HFFc6 (cell line): ENCODE data around the gene GABBR2. TPM values are rescaled to one million over a fixed set of nuclear protein-coding genes. Genes with fewer than 3 reads are reported as not detected.
"Not testable (repeated sequence)": the region's sequence is repeated elsewhere in the genome, so short reads cannot be mapped to it uniquely, and the experiment has no call there.

ENCODE experiments used
- DNase-seq: peaks from one replicate; pipeline ENCODE4 v3.0.0-alpha.2; 2018
- H3K27ac Mint-ChIP-seq: 2 replicates; pipeline ENCODE4 v1.8.0; 2020; ENCODE audit warnings: mild to moderate bottlenecking, mixed read lengths
- H3K27me3 Mint-ChIP-seq: 2 replicates; pipeline ENCODE4 v1.8.0; 2021; ENCODE audit warnings: mild to moderate bottlenecking, moderate library complexity, mixed read lengths; ENCODE audit not compliant: insufficient read depth
- H3K36me3 Mint-ChIP-seq: 2 replicates; pipeline ENCODE4 v1.8.0; 2021; ENCODE audit warnings: low read depth, mixed read lengths
- H3K4me1 Mint-ChIP-seq: 2 replicates; pipeline ENCODE4 v1.8.0; 2020; ENCODE audit warnings: low read depth, mixed read lengths
- H3K4me3 Mint-ChIP-seq: 2 replicates; pipeline ENCODE4 v1.8.0; 2020; ENCODE audit warnings: mild to moderate bottlenecking, moderate library complexity, mixed read lengths
- H3K9me3 Mint-ChIP-seq: 2 replicates; pipeline ENCODE4 v1.8.0; 2020; ENCODE audit warnings: mild to moderate bottlenecking, mixed read lengths
- total RNA-seq, 6 experiments: library from RNA; stranded (reverse); fragmentation: NEBNext Ultra II Directional; extraction: Animal tissue kit (Norgen Biotek cat#: 25700); gene quantifications; 2 replicates in 1 of 6; 3 replicates in 5 of 6; pipeline ENCODE4 v1.2.3, GENCODE V29; 2021
- TF ChIP-seq, protein P1 (sequence below): fragments of 200-600 bp; sonication (generic); IDR thresholded peaks from 2 replicates; pipeline ENCODE4 v1.5.0; 2021; ENCODE audit warnings: antibody characterized with exemption, mild to moderate bottlenecking

The GABBR2 gene
- total RNA-seq, 6 experiments from 2014 or later = 3.1 to 9.3 (median 7.6) TPM

DNA sequence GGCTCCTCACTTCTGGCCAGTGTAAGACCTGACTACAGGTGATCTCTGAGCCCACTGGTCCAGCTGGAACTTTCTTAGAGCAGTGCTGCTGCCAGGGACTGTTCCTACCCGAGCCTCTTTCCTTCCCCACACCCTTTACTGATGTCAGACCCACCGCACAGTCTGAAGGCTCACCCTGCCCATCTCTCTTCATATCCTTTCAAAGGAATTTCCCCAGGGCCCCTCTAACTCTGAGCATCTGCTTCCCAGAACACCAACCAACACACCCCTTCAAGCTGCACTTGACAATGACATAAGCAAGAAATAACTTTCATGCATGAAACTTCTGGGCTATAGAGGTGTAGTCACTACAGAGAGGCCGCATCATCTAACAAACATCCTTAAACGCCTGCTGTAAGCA lies 119.6 kb downstream of the GABBR2 start:
- no peak overlapping the region for H3K27ac Mint-ChIP-seq
- no peaks in the 10 kb centered on the region for H3K36me3 Mint-ChIP-seq
- TF ChIP-seq, protein P1, sequence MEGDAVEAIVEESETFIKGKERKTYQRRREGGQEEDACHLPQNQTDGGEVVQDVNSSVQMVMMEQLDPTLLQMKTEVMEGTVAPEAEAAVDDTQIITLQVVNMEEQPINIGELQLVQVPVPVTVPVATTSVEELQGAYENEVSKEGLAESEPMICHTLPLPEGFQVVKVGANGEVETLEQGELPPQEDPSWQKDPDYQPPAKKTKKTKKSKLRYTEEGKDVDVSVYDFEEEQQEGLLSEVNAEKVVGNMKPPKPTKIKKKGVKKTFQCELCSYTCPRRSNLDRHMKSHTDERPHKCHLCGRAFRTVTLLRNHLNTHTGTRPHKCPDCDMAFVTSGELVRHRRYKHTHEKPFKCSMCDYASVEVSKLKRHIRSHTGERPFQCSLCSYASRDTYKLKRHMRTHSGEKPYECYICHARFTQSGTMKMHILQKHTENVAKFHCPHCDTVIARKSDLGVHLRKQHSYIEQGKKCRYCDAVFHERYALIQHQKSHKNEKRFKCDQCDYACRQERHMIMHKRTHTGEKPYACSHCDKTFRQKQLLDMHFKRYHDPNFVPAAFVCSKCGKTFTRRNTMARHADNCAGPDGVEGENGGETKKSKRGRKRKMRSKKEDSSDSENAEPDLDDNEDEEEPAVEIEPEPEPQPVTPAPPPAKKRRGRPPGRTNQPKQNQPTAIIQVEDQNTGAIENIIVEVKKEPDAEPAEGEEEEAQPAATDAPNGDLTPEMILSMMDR = no peak
- peaks cover 27% of the 10 kb centered on the region for H3K27me3 Mint-ChIP-seq
- H3K4me1 Mint-ChIP-seq = peaks cover 4% of the 10 kb centered on the region
- no peak overlapping the region for H3K4me3 Mint-ChIP-seq
- no peaks in the 10 kb centered on the region for H3K9me3 Mint-ChIP-seq
- no peak for DNase-seq

DNA sequence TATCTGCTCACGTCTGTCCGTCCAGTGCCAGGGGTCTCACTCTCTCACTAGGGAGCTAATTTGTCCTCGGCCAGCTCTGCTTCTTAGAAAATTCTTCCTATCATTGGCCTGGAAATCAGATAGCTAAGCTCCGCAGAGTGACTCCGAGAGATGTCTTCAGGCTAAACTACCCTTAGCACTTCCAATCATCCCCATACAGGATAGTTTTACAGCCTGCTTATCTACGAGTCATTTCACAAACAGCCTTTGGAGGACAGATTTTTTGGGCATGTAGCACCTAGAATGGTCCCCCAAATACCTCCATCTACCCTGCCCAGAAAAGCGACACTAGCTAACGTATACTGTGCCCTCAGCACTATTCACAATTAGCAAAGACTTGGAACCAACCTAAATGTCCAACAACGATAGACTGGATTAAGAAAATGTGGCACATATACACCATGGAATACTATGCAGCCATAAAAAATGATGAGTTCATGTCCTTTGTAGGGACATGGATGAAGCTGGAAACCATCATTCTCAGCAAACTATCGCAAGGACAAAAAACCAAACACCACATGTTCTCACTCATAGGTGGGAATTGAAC lies 123.8 kb downstream of the GABBR2 start:
- peaks cover 14% of the 10 kb centered on the region for H3K4me1 Mint-ChIP-seq
- H3K4me3 Mint-ChIP-seq, H3K36me3 Mint-ChIP-seq, H3K27ac Mint-ChIP-seq, H3K9me3 Mint-ChIP-seq, DNase-seq: not testable (repeated sequence)
- H3K27me3 Mint-ChIP-seq = peaks cover 22% of the 10 kb centered on the region

GRCh38 chr9:98584059-98584458 lies 124.7 kb downstream of the GABBR2 start:
- no peaks in the 10 kb centered on the region for H3K9me3 Mint-ChIP-seq
- TF ChIP-seq, protein P1 = no peak
- peaks cover 25% of the 10 kb centered on the region for H3K27me3 Mint-ChIP-seq
- no peaks in the 10 kb centered on the region for H3K36me3 Mint-ChIP-seq
- peaks cover 14% of the 10 kb centered on the region for H3K4me1 Mint-ChIP-seq
- H3K4me3 Mint-ChIP-seq = no peak overlapping the region
- no peak overlapping the region for H3K27ac Mint-ChIP-seq
- DNase-seq = no peak

DNA sequence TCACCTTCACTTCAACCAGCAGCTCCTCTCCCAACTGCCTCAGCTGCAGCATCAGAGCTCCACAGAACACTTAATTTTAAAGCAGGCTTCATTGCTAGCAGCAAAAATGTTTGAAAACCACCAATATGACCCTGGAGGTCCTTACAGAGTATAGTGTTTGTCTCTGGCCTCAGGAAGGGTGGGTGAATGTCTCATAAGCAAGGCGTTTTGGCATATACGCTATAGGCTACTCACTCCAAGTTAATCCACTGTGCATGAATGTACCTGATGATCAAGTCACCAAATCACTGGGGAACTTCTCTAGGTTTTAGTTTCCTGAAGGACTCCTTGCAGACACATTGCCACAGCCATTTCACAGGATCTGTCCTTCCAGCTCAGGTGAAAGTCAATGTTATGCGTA lies 125.3 kb downstream of the GABBR2 start:
- Mint-ChIP-seq H3K27me3 (peaks cover 20% of the 10 kb centered on the region), H3K4me3 (no peak overlapping the region), H3K4me1 (peaks cover 14% of the 10 kb centered on the region), H3K27ac (no peak overlapping the region), H3K36me3 (no peaks in the 10 kb centered on the region), H3K9me3 (no peaks in the 10 kb centered on the region)
- no peak for DNase-seq
- TF ChIP-seq, protein P1 = no peak

- H3K9me3 Mint-ChIP-seq = no peaks in the 10 kb centered on the region
- no peak overlapping the region for H3K27ac Mint-ChIP-seq
- peaks cover 13% of the 10 kb centered on the region for H3K27me3 Mint-ChIP-seq
- no peak overlapping the region for H3K4me3 Mint-ChIP-seq
- H3K4me1 Mint-ChIP-seq = peaks cover 19% of the 10 kb centered on the region
- TF ChIP-seq, protein P1 = no peak
- no peaks in the 10 kb centered on the region for H3K36me3 Mint-ChIP-seq
- no peak for DNase-seq
These were observed 127.8 kb downstream of the GABBR2 start for GRCh38 chr9:98580956-98581355.

DNA sequence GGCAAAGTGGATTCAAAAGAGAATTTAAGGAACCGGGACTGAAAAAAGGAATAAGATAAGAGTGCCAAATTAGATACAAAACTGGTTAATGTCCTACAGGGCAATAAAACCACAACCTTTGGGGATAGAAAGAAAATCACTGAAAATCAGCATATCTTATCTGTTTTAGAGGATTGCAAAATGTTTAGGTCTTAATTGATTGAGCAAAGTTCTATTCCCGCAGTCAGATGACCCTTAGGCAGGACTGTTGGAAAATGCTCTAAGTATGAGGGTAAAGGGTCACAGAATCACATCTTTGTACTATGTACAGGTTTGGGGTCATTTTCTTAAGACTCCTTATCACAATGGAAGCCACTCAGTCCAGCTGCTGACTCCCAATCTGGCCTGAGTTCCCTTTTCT lies 129.0 kb downstream of the GABBR2 start:
- no peak for DNase-seq
- TF ChIP-seq, protein P1 = no peak
- H3K9me3 Mint-ChIP-seq = no peaks in the 10 kb centered on the region
- no peak overlapping the region for H3K4me3 Mint-ChIP-seq
- no peaks in the 10 kb centered on the region for H3K36me3 Mint-ChIP-seq
- peaks cover 13% of the 10 kb centered on the region for H3K27me3 Mint-ChIP-seq
- peaks cover 31% of the 10 kb centered on the region for H3K4me1 Mint-ChIP-seq
- H3K27ac Mint-ChIP-seq = no peak overlapping the region
